ENCODE measurements around the gene APOOL.
"Not testable (repeated sequence)": the region's sequence is repeated elsewhere in the genome, so short reads cannot be mapped to it uniquely, and the experiment has no call there.

APOOL gene

GRCh38 chrX:85003655-85004244, at the start of gene APOOL:
Gene APOOL (plus strand): TSS chrX:85003877. CDS start chrX:85003913, 36 bp downstream.
- DNase-seq, result peak; percentile 84

- DNase-seq, result no peak
Observed at GRCh38 chrX:84956304-84956703, 47.4 kb upstream of the APOOL start.

- no peak for DNase-seq
Observed at GRCh38 chrX:84974803-84975202, 28.9 kb upstream of the APOOL start.

- not testable (repeated sequence) for DNase-seq
Observed at GRCh38 chrX:84991739-84992138, 11.9 kb upstream of the APOOL start.

- no peak for DNase-seq
Observed at GRCh38 chrX:84993150-84993549, 10.5 kb upstream of the APOOL start.

- DNase-seq, result no peak
Observed at GRCh38 chrX:85001344-85001743, 2.3 kb upstream of the APOOL start.

GRCh38 chrX:85004255-85004654, 578 bp downstream of the APOOL start:
- no peak for DNase-seq

GRCh38 chrX:85012098-85012497, 8.4 kb downstream of the APOOL start:
- DNase-seq, result no peak

GRCh38 chrX:85015351-85015750, 11.7 kb downstream of the APOOL start:
- DNase-seq, result not testable (repeated sequence)

- no peak for DNase-seq
Observed at GRCh38 chrX:85017721-85018120, 14.0 kb downstream of the APOOL start.

- DNase-seq, result no peak
Observed at GRCh38 chrX:85018471-85018870, 14.8 kb downstream of the APOOL start.

- no peak for DNase-seq
Observed at GRCh38 chrX:85020216-85020615, 16.5 kb downstream of the APOOL start.

GRCh38 chrX:85024044-85024443, 20.4 kb downstream of the APOOL start:
- DNase-seq, result no peak

GRCh38 chrX:85024562-85024961, 20.9 kb downstream of the APOOL start:
- DNase-seq, result no peak

- DNase-seq, result no peak
Observed at GRCh38 chrX:85026170-85026569, 22.5 kb downstream of the APOOL start.

- no peak for DNase-seq
Observed at GRCh38 chrX:85029043-85029442, 25.4 kb downstream of the APOOL start.

GRCh38 chrX:85031505-85031904, 27.8 kb downstream of the APOOL start:
- DNase-seq, result no peak

- DNase-seq, result no peak
Observed at GRCh38 chrX:85037114-85037513, 33.4 kb downstream of the APOOL start.

GRCh38 chrX:85051627-85052026, 48.0 kb downstream of the APOOL start:
- no peak for DNase-seq

- DNase-seq, result no peak
Observed at GRCh38 chrX:85052205-85052604, 48.5 kb downstream of the APOOL start.

- DNase-seq, result no peak
Observed at GRCh38 chrX:85052636-85053343, 49.1 kb downstream of the APOOL start.

- no peak for DNase-seq
Observed at GRCh38 chrX:85065512-85066198, 62.0 kb downstream of the APOOL start.

- not testable (repeated sequence) for DNase-seq
Observed at GRCh38 chrX:85077247-85077646, 73.6 kb downstream of the APOOL start.

GRCh38 chrX:85084770-85085393, 81.2 kb downstream of the APOOL start:
- DNase-seq, result peak; percentile 42
